Mesenchymal stem cell (in vitro differentiated cells and primary cell): Measurements from ENCODE around the gene NOXO1.
A peak's percentile ranks its signal among the peaks of the same experiment; 100 is the strongest.

Experiments used
- DNase-seq: peaks from one replicate; pipeline ENCODE4 v3.0.0-alpha.2; 2013
- H2AFZ ChIP-seq: one replicate; pipeline ENCODE4 v1.6.1; 2013; ENCODE audit warnings: low read depth, mild to moderate bottlenecking, control low read depth, inconsistent platforms, low read length, moderate library complexity
- H2AK5ac ChIP-seq: 2 replicates; pipeline ENCODE4 v1.6.1; 2013; ENCODE audit warnings: low read length, moderate library complexity, mild to moderate bottlenecking, inconsistent platforms; ENCODE audit not compliant: severe bottlenecking
- H2BK120ac ChIP-seq: one replicate; pipeline ENCODE4 v1.6.1; 2013; ENCODE audit warnings: low read depth, mild to moderate bottlenecking, inconsistent platforms, low read length, moderate library complexity
- H2BK12ac ChIP-seq, 2 experiments: one replicate each; pipeline ENCODE4 v1.6.1; 2013; ENCODE audit warnings: inconsistent platforms in 2 of 2, low read length in 2 of 2, mild to moderate bottlenecking in 2 of 2, moderate library complexity in 2 of 2, control low read depth in 1 of 2
- H2BK15ac ChIP-seq: one replicate; pipeline ENCODE4 v1.6.1; 2013; ENCODE audit warnings: mild to moderate bottlenecking, low read depth, inconsistent platforms; ENCODE audit not compliant: poor library complexity, severe bottlenecking
- H2BK5ac ChIP-seq: 2 replicates; pipeline ENCODE4 v1.6.1; 2013; ENCODE audit warnings: low read depth, mild to moderate bottlenecking, low read length, control low read depth, inconsistent platforms; ENCODE audit not compliant: poor library complexity, severe bottlenecking
- H3K14ac ChIP-seq, 2 experiments: one replicate each; pipeline ENCODE4 v1.6.1; 2013; ENCODE audit warnings: inconsistent platforms in 2 of 2, low read length in 2 of 2, control low read depth in 1 of 2, mild to moderate bottlenecking in 1 of 2, moderate library complexity in 1 of 2
- H3K18ac ChIP-seq, 2 experiments: one replicate each; pipeline ENCODE4 v1.6.1; 2013; ENCODE audit warnings: inconsistent platforms in 2 of 2, low read length in 2 of 2, control low read depth in 1 of 2, low read depth in 1 of 2, mild to moderate bottlenecking in 1 of 2
- H3K23ac ChIP-seq, 2 experiments: one replicate each; pipeline ENCODE4 v1.6.1; 2013; ENCODE audit warnings: inconsistent platforms in 2 of 2, low read length in 2 of 2, mild to moderate bottlenecking in 2 of 2, moderate library complexity in 2 of 2, control low read depth in 1 of 2
- H3K27ac ChIP-seq: 2 replicates; pipeline ENCODE4 v1.5.1; 2013; ENCODE audit warnings: mild to moderate bottlenecking, moderate library complexity, low read length, control low read depth, inconsistent platforms; ENCODE audit not compliant: poor library complexity, severe bottlenecking
- H3K27me3 ChIP-seq, 2 experiments: 2 replicates each; pipeline versions ENCODE4 v1.6.1 to v1.7.0; 2013; ENCODE audit warnings: low read length in 2 of 2, mild to moderate bottlenecking in 2 of 2, moderate library complexity in 2 of 2, control low read depth in 1 of 2, inconsistent platforms in 1 of 2; ENCODE audit not compliant: control insufficient read depth in 1 of 2, insufficient read depth in 1 of 2
- H3K36me3 ChIP-seq, 2 experiments: 2 replicates each; pipeline versions ENCODE4 v1.6.1 to v1.7.0; 2013; ENCODE audit warnings: low read length in 2 of 2, control low read depth in 1 of 2, inconsistent platforms in 1 of 2, low read depth in 1 of 2, mild to moderate bottlenecking in 1 of 2; ENCODE audit not compliant: insufficient read depth in 2 of 2, control insufficient read depth in 1 of 2
- H3K4ac ChIP-seq, 2 experiments: one replicate each; pipeline ENCODE4 v1.6.1; 2013; ENCODE audit warnings: inconsistent platforms in 2 of 2, low read length in 2 of 2, mild to moderate bottlenecking in 2 of 2, moderate library complexity in 2 of 2, control low read depth in 1 of 2, low read depth in 1 of 2
- H3K4me1 ChIP-seq: 2 replicates; pipeline ENCODE4 v1.6.1; 2013; ENCODE audit warnings: low read depth, low read length, control low read depth; ENCODE audit not compliant: control insufficient read depth, insufficient read depth
- H3K4me2 ChIP-seq: 2 replicates; pipeline ENCODE4 v1.6.1; 2013; ENCODE audit warnings: low read length, mild to moderate bottlenecking, inconsistent platforms; ENCODE audit not compliant: poor library complexity, severe bottlenecking
- H3K4me3 ChIP-seq, 2 experiments: 2 replicates each; pipeline versions ENCODE4 v1.5.1 to v1.7.0; 2013; ENCODE audit warnings: low read length in 2 of 2, mild to moderate bottlenecking in 2 of 2, control low read depth in 1 of 2, low read depth in 1 of 2; ENCODE audit not compliant: insufficient read depth in 1 of 2
- H3K79me1 ChIP-seq: replicated peaks from 2 replicates; pipeline ENCODE4 v1.6.1; 2013; ENCODE audit warnings: mild to moderate bottlenecking, control low read depth, low read length, inconsistent platforms; ENCODE audit not compliant: poor library complexity, severe bottlenecking
- H3K9ac ChIP-seq: 2 replicates; pipeline ENCODE4 v1.7.0; 2013; ENCODE audit warnings: mild to moderate bottlenecking, low read length, moderate library complexity
- H3K9me3 ChIP-seq: 2 replicates; pipeline ENCODE4 v1.7.0; 2013; ENCODE audit warnings: mild to moderate bottlenecking, low read length; ENCODE audit not compliant: control insufficient read depth
- H4K8ac ChIP-seq: one replicate; pipeline ENCODE4 v1.6.1; 2013; ENCODE audit warnings: inconsistent platforms, mild to moderate bottlenecking, low read length, moderate library complexity
- H4K91ac ChIP-seq: one replicate; pipeline ENCODE4 v1.6.1; 2013; ENCODE audit warnings: mild to moderate bottlenecking, low read length, inconsistent platforms
- WGBS: methylation state at CpG from one replicate; pipeline ENCODE4 v1.1.7; 2013; ENCODE audit warnings: mixed read lengths; 5-methylcytosine and 5-hydroxymethylcytosine counted together

NOXO1 gene

DNA sequence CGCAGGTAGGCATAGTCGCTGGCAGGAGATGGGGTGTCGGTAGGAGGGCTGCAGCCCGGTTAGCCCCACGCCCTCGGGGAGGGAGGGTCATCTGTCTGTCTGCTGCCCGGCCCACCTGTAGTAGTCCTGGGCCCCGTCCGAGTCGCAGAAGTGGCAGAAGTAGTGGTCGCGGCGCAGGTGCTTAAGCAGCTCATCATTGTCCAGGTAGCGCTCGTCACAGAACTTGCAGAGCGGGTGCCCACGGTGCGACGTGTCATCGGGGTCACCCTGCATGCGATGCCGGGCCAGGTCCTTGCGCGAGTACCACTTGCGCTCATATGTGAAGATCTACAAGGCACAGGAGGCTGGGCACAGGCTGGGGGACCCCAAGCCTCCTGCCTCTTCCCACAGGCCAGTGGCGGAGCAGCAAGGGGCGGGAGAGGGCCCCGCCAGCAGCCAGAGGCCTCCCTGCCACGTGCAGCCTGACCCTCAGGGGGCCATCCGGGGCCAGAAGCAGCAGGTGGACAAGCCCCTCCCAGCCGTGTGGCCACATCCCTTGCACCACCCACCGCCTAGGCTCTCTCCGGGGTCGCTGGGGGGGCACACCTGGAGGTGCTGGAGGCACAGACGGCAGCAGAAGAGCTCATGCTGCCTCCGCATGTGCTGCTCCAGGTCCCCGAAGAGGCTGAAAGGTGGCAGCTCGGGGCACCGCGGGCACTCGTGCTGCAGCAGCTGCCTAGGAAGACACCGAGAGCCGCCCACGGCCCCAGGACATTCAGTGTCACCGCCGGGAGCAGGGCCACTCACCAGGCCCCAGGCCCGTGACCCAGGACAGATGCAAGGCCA, 21.3 kb upstream of the NOXO1 start:
- peaks cover 51 to 95% of the 10 kb centered on the region in 2 experiments for H3K36me3 ChIP-seq
- H2BK12ac ChIP-seq, result no peak overlapping the region
- H2BK5ac ChIP-seq, result no peak overlapping the region
- no peak overlapping the region for H4K91ac ChIP-seq
- H2BK15ac ChIP-seq, result no peak overlapping the region
- no peak overlapping the region for H4K8ac ChIP-seq
- no peaks in the 10 kb centered on the region for H3K9me3 ChIP-seq
- H3K18ac ChIP-seq, result no peak overlapping the region
- no peak overlapping the region for H3K27ac ChIP-seq
- H3K4me3 ChIP-seq, result no peak overlapping the region
- peaks cover 33% of the 10 kb centered on the region for H3K79me1 ChIP-seq
- H3K23ac ChIP-seq, result no peak overlapping the region
- no peak overlapping the region for H3K4ac ChIP-seq
- DNase-seq, result no peak
- no peak overlapping the region for H2BK120ac ChIP-seq
- H3K27me3 ChIP-seq, result no peaks in the 10 kb centered on the region
- no peak overlapping the region for H3K9ac ChIP-seq
- H3K4me2 ChIP-seq, result no peak overlapping the region
- H2AK5ac ChIP-seq, result no peak overlapping the region
- no peak overlapping the region for H3K14ac ChIP-seq
- H3K4me1 ChIP-seq, result peaks cover 41% of the 10 kb centered on the region
- 96% methylated on average over 47 of the region's 47 CpGs for WGBS
- H2AFZ ChIP-seq, result no peak overlapping the region

DNA sequence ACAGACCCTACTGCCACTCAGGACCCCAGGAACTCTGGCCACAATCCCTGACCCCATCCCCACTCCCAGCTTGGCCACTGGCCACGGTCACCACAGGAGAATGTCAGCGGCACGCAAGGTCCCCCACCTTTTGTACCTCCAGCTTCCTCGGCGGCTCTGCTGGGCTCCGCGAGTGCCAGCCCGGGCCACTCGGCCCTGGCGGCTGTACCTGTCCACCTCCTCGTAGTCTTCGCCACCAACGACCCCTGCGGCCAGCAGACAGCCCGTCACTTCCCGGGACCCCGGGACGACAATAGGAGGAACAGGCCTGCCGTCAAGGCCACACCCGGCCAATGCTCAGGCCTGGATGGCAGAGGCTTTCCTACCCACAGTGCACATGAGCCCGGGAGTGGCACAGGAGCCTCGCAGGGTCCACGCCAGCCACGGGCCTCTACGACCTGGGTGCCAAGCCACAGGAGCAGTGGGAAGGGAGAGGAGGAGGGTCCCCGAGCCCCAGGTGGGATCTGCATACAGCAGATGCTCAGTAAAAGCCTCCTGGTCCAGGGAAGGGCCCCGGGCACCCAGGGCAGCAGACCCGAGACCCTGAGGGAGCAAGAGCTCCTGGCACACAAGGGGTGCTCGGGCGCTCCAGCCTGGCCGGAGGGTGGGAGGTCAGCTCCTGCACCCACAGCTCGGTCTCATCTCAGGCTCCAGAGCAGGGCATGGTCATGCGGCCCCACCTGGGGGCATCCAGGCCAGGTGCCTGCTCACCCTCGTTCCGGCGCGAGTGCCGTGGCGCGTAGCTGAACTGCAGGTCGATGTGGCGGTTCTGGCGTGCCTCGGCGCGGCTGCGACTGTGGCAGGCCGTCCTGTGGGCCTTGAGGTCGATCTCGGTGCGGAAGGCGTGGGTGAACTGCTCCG, 20.4 kb upstream of the NOXO1 start:
- Histone ChIP-seq H3K18ac (no peak overlapping the region), H3K4me2 (no peak overlapping the region), H3K79me1 (peaks cover 33% of the 10 kb centered on the region), H3K4me3 (no peak overlapping the region), H3K36me3 (peaks cover 60 to 91% of the 10 kb centered on the region in 2 experiments), H3K27ac (no peak overlapping the region), H3K4me1 (peaks cover 33% of the 10 kb centered on the region), H3K27me3 (no peaks in the 10 kb centered on the region), H2BK12ac (no peak overlapping the region), H4K91ac (peak overlapping the region; percentile 43), H3K4ac (no peak overlapping the region), H3K9ac (no peak overlapping the region), H3K9me3 (no peaks in the 10 kb centered on the region), H2BK5ac (no peak overlapping the region), H2BK15ac (no peak overlapping the region), H2AK5ac (no peak overlapping the region), H3K23ac (no peak overlapping the region), H2AFZ (no peak overlapping the region), H3K14ac (no peak overlapping the region), H2BK120ac (no peak overlapping the region), H4K8ac (no peak overlapping the region)
- no peak for DNase-seq
- WGBS, result 97% methylated on average over 53 of the region's 53 CpGs

DNA sequence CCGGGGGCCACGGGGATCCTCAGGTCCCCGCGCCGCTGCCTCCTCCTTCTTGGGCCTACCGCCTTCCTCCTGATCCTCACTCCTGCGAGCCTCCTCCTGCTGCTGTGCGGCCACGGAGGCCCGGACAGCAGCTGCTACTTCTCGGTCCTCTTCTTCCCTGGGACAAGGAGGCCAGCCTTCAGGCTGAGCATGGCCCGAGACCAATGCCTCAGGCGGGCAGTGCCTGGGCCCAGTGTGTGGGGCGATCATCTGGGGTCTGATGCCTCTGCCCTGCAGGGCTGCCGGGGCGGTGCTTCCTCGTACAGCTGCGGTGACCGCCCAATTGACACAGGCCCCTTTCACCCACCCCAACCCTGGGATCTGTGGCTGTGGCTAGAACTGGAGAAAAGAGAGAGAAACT, 19.8 kb upstream of the NOXO1 start:
- Histone ChIP-seq H3K4me1 (peaks cover 29% of the 10 kb centered on the region), H3K18ac (no peak overlapping the region), H2BK120ac (no peak overlapping the region), H2AFZ (no peak overlapping the region), H3K4ac (no peak overlapping the region), H3K27me3 (no peaks in the 10 kb centered on the region), H4K8ac (no peak overlapping the region), H2AK5ac (no peak overlapping the region), H3K14ac (no peak overlapping the region), H3K9ac (no peak overlapping the region), H3K4me2 (no peak overlapping the region), H3K27ac (no peak overlapping the region), H2BK12ac (no peak overlapping the region), H2BK5ac (no peak overlapping the region), H3K9me3 (no peaks in the 10 kb centered on the region), H3K79me1 (peaks cover 33% of the 10 kb centered on the region), H3K4me3 (no peak overlapping the region), H3K36me3 (peaks cover 67 to 93% of the 10 kb centered on the region in 2 experiments), H4K91ac (no peak overlapping the region), H3K23ac (no peak overlapping the region), H2BK15ac (no peak overlapping the region)
- 100% methylated on average over 12 of the region's 19 CpGs for WGBS
- no peak for DNase-seq

DNA sequence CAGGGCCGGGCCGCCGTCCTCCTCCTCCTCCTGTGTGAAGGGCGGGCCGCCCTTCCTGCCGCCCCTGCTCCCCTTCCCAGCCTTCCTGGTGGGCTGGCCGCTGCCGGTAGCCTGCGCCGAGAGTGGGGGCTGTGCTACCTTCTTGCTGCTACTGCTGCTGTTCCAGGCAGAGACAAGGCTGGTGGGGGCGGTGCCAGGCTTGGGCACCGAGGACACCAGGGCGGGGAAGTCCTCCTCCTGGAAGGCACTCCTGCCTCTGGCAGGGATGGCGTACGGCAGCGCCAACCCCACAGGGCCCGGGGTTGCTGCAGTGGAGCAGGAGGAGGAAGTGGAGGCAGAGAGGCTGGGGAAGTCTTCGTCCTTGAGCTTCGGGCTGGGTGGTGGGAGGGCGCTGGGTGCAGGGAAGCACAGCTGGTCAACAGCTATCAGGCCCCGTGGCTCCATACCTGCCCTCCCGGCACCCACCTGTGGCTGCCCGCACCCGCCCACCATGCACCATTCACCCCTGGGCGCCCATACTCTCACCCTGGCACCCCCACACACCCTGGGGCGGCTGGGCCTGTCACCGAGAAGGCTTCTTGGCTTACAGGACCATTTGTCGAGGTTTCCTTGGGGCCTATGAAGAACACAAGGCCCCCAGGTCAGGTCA, 18.7 kb upstream of the NOXO1 start:
- no peak overlapping the region for H3K4me3 ChIP-seq
- H3K4me1 ChIP-seq, result peaks cover 19% of the 10 kb centered on the region
- H3K23ac ChIP-seq, result no peak overlapping the region
- 96% methylated on average over 22 of the region's 28 CpGs for WGBS
- no peak overlapping the region for H2BK12ac ChIP-seq
- peaks cover 75 to 82% of the 10 kb centered on the region in 2 experiments for H3K36me3 ChIP-seq
- peak overlapping the region; percentile 32 for H2BK15ac ChIP-seq
- H2AFZ ChIP-seq, result no peak overlapping the region
- no peak overlapping the region for H3K14ac ChIP-seq
- no peak overlapping the region for H4K91ac ChIP-seq
- H3K79me1 ChIP-seq, result peaks cover 33% of the 10 kb centered on the region
- H3K4me2 ChIP-seq, result no peak overlapping the region
- H3K9me3 ChIP-seq, result no peaks in the 10 kb centered on the region
- H3K9ac ChIP-seq, result no peak overlapping the region
- no peak for DNase-seq
- no peak overlapping the region for H4K8ac ChIP-seq
- no peak overlapping the region for H2BK5ac ChIP-seq
- H3K27me3 ChIP-seq, result no peaks in the 10 kb centered on the region
- H2BK120ac ChIP-seq, result no peak overlapping the region
- H3K27ac ChIP-seq, result no peak overlapping the region
- no peak overlapping the region for H2AK5ac ChIP-seq
- H3K4ac ChIP-seq, result no peak overlapping the region
- H3K18ac ChIP-seq, result no peak overlapping the region
